Stimulated activated CD8-positive, alpha-beta memory T cell treated with anti-CD3 and anti-CD28 coated beads, Interleukin-15, amount 100 ng/mL, for 48 hours (primary cell): ENCODE results near the gene RPS6KA2.

Experiments
- DNase-seq, 2 donors: peaks; one replicate each; pipeline ENCODE4 v3.0.0-alpha.2; 2020; ENCODE audit warnings: low read depth in 2 of 2

The RPS6KA2 gene

DNA sequence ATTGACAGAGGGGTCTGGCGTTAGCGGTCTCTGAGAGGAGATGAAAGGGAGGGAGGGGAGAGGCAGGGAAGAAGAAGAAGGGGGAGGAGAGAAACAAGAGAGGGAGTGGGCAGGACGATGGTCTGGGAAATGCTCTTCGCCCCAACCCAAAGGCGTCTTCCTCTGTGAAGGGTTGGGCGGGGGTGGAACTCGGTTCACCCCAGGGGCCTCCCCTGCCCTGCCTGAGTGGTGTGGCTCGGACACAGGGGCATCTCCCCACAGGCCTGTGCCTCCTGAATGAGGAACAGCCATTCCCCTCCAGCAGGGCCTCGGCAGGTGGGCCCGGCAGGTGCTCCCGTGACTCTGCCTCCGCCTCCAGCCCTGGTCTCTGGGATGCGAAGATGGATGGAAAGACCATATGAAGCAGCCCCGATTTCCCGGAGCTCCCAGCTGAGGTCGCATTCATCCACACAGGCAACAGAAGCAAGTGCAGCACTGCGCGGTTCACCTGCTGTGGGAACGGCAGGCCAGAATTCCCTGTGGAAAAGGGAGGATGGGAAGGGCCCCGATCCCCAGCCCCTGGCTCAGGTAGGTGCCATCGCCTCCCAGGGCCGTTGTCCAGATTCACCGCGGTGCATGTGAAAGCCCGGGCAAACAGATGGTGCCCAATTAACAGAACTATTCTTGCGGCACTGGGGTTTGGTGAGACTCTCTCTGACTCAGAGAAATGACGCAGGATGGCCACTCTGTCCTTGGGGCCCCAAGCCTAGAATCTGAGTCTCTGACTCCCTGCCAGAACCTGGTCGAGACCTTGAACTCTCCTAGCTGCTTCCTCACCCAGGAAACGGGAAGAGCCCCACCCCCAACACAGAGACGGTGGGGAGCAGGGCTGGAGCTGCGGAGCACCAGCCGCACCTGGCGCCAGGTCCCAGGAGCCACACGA is 29.4 kb upstream of the RPS6KA2 start:
- DNase-seq, result no peak

DNA sequence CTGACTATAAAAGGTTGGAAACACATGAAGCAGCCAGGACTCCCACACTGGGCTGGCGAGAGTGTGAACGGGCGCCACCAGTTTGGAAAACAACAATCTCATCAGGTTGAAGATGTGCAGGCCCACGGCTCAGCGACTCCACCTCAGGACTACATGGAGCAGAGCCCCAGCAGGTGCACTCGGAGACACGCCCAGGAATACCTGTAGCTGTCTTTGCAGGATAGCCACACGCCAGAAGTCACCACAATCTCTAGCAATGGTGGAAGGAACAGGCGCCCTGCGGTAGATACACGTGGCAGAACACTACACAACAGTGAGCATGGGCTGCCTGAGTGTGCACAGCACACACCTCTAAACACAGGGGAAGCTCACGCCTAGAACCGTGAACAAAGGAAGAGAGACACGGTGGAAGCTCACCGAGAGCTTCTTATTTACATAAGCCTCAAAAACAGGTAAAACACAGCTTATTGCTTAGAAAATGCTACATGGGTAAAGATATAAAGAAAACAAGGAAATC is 28.7 kb upstream of the RPS6KA2 start:
- DNase-seq, result no peak

DNA sequence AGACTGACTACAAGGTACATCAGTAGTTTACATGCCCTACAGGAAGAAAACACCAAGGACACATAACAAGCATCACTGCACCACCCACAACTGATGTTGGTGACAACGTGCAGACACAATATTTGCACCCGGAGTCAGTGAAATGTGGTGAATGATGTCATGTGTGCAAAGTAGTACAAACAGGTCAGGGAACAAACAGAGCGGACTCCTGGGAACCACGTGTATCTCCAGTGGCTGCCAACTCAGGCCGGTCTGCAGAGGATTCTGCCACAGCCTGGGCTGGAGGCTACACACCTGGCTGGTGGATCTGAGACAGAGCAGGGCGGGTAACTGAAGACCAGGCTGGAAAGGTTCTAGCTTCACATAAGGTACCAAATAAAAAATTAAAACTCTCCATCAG is 28.2 kb upstream of the RPS6KA2 start:
- no peak for DNase-seq

DNA sequence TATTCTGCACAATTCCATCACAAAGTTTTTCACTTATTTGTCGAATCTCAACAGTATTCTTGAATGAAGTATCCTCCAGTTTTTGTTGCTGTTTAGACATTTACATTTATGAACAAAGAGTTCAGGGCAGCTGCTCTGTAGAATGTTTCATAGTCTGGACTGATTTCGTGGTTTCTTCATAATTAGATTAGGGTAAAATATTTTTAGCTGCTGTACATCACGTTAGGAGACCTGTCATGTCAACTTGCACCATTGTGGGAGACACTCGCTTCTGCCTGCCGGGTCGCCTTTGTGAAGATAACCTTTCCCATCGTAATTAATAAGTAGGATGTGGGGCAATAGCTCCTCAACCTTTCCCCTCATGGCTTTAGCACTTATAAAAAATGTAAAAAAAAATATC is 27.5 kb upstream of the RPS6KA2 start:
- no peak for DNase-seq

DNA sequence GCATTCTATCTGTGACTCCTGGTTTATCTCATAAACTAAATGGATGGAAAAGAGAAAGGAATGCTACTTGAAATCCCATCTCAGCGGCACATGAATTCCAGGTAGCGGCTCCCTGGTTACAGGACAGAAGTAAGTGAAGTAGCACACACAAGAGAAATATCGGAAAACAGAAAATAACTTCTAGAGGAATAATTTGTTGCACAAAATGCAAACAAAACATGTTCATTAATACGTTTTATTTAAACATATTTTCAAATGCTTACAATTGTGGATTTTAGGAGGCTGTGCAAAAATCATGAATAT is 26.5 kb upstream of the RPS6KA2 start:
- no peak for DNase-seq

DNA sequence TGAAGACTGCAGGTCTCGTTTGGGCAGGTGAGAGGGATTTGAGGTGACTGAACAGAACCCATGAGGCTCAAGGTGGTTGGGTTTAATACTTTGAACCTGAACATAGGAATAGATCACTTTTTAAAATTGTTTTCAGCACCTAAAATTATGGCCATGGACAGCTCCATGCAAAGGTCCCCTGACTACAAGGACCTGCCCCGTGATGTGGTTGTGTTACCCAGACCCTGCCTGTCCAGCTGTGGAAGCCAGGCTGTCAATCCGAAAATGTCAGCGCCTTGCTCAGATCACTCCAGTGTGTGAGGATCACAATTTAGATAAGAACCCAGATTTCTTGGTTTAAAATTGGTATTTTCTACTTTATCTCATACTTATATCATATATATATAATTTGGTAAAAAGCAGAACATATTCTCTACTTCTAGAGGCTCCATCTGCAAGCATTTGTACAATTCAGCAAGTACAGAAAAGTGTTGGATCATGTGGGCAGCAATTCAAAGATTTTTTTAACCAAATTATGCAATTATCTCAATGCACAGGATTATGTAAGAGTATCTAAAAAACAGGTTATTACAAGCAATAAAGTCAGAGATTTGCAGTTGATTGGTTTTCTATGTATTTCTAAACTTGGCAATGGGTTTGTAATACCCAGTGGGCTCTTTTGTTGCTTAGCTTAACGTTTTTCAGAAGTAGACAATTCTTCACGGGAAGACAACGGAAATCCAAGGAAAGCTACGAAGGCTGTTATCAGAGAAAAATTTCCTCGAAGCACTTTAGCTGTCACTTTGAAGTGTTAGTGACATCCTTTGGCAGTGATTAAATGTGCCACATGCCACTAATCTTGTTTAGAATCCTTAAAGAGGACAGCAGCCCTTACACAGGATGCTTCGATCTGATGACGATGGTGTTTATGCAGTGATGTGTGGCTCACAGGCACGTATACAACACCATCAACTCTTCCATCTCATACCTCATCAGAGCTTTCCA is 24.1 kb upstream of the RPS6KA2 start:
- no peak for DNase-seq

DNA sequence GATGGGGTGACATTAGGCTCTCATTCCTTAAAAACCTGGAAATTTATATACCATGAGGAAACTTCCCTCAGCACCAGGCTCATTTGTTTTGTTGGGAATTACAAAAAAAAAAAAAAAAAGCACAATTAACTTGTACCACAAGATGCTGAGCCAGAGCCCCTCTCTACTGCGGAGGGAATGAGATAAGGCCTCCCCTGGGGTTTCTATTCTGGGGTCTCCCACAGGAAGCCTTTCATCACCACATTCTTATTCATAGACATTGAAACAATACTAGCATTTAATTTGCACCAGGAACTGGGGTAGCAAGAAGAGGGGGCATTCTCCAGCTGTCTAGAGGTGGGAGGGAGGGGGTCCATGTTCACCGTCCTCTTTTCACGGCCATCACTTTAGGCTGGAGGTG is 23.0 kb upstream of the RPS6KA2 start:
- DNase-seq, result no peak

DNA sequence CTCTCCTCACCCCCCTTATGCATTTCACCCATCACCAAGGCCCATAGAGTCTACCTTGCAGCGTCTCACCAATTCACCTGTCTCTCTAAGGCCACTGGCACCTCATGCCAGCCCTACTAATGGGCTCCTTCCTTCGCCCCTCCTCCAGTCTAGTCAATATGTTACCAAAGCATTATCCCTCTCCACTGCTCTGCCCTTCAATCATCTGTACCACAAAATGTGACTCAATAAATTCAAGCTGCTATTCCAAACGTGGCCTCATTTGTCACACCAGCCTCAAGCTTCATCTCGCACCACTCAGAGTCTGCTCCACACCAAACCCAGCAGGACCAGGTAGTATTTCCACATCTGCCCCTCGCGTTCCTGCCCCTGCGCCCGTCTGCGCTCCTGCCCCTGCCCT is 21.8 kb upstream of the RPS6KA2 start:
- no peak for DNase-seq

DNA sequence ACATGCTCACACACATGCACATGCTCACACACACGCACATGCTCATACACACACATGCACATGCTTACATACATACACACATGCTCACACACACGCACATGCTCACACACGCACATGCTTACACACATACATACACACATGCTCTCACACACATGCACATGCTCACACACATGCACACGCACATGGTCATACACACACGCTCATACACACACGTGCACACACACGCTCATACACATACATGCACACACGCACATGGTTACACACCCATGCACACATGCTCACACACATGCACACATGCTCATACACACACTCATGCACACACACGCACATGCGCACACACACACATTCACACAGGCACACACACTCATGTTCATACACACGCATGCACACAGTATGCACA is 20.8 kb upstream of the RPS6KA2 start:
- no peak for DNase-seq

DNA sequence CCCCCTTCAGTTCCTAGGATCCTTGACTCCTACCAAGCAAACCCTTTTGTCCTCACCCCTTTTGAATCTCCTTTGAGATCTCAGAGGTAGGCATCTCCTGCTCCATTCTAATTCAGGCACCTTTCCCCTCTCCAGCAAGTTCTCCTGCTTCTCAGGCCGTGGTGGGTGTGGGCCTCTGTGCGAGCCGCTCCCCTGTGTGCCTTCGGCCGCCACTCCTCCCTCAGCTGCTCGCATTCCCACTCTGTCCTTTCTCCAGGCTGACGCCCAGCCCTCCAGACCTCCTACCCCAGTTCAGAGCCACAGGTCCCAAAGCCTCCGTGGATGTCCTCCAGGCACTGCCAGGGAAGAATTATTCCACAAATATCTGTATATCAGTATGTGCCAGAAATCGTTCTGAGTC is 19.7 kb upstream of the RPS6KA2 start:
- DNase-seq, result no peak

DNA sequence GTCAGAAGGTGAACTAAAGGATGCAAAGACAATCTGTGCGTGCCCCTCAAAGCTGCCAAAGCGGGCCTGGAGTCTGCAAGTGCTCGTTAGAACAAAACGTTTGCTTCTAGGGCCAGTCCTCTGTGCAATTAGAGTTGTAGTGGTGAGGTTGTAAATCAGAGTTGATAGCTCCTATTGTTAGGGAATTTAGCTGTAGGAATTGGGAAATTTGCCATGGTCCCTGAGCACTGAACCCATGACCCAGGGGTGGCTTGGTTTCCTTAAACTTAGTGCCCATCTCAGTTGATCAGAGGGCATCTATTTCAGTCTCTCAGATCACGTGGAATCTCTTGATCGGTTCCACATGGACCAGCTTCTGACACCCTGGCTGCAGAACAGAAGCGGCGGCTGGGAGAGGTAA is 18.8 kb upstream of the RPS6KA2 start:
- no peak for DNase-seq

DNA sequence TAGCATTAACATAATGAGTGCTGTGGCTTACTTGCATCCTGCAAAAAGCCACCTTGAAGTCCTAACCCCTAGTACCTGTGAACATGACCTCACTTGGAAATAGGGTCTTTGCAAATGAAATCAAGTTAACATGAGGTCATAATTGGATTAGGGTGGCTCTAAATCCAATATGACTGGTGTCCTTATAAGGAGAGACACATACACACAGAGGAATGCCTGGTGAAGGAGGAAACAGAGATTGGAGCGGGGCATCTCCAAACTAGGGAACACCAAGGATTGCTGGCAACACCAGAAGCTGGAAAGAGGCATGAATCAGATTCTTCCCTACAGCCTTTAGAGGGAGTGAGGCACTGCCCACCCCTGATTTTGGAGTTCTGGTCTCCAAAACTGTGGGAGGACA is 17.6 kb upstream of the RPS6KA2 start:
- DNase-seq, result no peak

DNA sequence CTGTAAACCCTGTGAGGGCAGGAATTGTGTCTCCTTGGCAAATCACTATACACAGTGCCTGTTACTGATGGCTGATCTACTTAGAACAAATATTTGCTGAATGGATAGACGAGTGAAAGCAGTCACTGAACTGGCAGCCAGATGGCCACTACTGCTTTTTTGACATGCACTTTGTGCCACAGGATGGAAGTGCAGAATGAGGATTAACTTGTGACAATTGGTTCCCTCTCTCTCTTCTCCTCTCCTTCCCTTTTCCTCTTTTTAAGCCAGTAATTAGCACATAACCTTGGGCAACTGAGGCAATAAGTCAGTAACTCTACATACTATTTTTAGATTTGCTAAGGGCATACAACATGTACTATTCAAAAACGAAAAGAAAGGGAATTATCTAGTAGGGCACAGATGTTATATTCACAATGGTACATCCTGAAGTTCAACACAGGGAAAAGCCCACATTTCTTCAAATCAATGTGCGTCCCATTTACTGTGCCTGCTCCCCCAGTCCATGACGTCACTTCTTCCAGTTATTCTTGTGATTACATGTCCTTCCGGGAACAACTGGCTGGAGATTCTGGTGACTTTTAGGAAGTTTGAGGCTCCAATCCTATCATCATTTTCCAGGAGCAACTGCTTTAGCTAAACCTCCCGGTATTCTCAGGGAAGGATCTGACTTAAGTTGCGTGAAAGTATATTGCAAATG is 17.0 kb upstream of the RPS6KA2 start:
- DNase-seq, result no peak

DNA sequence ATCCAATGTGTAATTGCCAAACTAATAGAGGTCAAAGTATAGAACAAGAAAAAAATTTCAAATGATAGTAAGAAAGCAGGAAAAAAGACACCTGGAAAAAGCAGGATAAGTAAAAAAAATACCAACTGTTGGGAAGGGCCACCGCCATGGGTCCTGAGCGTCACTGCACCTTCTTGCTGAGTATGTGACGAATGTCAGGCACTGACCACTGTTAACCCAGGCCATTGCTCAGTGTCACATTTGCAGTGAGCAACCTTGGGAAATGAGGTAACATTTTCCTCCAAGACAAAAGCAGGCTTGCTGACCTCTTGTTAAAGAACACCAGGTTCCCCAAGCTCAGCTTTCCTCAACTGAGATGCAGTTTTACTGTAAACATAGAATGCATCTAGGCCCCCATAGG is 15.6 kb upstream of the RPS6KA2 start:
- DNase-seq, result no peak

DNA sequence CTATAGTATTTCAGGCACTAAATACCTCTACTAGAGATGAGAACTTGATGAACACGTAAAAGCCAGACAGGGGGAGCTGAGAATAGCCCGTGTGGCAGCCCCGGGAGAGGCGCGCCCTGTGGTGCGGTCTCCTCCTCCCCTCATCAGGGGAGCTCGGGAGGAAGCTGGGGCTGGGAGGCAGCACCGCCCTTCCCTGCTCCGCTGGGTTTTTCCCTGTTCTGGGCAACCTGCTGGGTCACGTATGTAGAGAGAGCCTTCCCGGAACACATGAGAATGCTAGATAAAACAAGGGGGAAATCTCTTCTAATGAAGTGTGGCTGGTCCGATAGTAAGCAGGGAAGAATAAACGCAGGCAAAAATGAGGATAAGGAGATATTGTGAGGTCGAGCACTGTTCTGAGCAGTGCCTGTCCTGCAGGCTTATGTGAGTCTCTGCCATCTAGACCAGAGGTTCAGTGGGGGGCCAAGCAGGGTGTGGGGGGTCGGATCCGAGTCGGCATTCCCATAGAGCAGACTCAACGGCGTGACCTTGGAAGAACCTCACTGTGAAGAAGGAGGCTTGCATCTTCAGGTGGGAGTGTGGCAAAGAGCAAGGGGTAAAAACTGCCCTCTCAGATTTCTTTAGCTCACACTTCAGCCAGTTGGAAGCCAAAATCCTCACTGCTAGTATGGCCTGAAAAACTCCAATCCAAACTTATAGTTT is 13.4 kb upstream of the RPS6KA2 start:
- DNase-seq, result no peak

DNA sequence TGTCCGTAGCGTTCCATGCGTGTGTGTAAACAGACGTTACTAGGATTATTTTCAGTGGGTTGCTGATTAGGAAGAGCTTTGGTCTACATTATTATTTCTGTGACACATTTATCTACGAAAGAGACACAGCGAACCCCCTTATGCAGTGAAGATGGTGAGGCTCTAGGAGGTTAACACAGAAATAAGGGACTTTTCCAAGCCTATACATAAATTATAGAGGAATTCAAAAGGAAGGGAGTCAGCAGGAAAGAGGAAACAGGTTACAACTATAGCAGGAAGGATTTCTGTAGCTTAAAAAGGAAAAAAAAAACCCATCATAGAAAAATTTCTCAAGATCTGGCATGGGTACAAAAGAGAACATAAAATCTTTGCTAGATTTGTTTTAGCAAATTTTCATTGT is 12.9 kb upstream of the RPS6KA2 start:
- DNase-seq, result no peak

DNA sequence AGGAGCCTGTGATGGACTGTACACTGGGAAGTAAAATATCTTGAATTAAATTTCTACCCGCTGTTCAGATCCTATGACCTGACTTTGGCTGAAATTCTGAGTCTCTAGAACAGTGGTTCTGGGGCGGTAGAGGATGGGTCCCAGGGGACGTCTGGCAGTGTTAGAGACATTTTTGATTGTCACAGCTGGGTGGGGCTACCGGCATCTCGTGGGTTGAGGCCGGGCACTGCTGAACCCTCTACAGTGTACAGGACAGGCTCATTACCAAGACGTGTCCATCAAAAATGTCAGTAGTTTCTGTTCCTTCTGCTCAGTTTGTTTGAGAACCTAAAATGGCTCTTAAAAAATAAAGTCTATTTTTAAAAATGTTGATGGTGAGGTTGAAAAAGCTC is 11.5 kb upstream of the RPS6KA2 start:
- no peak for DNase-seq

DNA sequence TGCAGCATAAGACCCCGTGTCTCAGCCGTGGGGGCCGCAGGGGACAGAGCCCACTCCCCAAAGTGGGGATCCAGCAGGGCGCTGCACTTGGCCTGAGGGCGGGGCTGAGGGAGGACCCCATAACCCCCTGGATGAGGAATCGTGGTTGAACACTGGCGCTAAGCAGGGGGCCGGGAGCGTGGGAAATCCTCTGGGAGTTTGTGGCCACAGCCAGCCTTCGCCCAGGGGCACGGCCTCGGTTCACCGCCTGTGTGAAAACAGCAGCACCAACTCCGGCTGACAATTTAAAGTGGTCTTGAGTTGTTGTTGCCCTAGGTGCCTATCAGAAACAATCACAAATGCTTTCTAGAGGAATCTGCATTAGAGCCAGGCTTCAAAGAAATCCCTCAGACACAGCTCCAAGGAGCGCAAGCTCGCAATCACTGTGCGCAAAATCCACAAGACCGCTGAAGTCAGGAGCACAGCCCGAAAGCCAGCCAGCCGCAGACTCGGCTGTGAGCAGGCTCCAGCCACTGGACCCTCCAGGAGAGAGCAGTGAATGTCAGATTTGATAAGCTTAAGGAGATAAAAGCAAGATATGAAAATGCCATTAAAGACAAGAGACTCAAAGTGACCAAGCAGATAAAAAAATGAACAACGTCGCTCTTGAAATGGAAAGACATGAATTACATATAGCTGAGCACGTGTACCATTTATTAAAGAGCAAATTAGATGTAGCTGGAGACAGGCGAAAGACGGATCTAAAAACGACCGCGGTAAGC is 10.9 kb upstream of the RPS6KA2 start:
- DNase-seq, result no peak

DNA sequence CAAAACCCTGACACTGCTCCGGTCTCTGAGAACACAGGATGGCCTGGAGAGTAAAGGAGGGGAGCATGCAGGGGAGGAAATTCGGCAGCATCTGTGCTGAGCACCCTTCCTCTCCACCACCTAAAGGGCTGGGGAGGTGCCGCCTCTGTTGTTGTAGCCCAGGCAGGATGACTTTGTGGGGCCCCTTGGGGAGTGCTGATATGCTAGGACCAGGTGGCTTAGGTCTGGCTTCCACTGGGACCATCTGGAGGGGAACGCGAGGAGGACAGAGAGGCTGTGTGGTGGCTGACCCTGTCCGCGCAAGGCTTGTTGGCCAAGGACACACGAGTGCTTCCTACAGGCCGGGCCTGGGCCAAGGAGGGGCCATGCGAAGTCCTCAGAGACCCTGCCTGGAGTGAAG is 9.9 kb upstream of the RPS6KA2 start:
- DNase-seq, result no peak

DNA sequence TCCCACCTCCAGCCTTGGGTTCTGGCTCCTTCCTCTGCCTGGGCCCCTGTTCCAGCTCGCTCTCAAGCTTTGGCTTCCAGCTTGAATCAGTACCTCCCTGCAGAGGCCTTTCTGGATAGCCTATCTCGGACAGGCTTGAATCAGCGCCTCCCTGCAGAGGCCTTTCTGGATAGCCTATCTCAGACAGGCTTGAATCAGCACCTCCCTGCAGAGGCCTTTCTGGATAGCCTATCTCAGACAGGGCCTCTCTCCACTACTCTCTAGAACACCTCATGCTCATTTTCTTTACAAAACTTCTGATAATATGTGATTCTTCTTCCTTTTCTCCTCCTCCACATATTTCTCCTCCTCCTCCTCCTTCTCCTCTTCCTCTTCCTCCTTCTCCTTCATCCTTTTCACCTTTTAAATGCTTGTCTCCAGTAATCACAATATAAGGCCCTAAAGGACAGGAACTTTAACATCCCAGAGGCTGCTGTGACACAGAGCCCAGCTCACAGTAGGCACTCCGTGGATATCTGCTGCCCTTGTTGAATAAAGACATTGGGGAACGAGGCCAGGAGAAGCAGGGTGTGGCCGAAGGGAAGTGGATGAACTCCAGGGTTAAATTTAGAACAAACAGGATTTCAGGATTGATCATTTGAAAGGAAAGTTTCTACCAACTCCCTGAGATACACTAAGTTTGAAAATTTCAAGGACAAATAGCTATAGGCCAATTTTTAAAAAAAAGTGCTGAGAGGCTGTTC is 9.3 kb upstream of the RPS6KA2 start:
- DNase-seq, result no peak
